PC-9 (cell line): ENCODE data around the gene RABGGTA. TPM values are rescaled to one million over a fixed set of nuclear protein-coding genes. Genes with fewer than 3 reads are reported as not detected.

ENCODE experiments used
- Bru-seq: library from RNA; stranded (reverse); fragments of 400-500 nt; gene quantifications from one replicate; lab custom pipeline; 2021; lab: Mats Ljungman, UMichigan
- BruChase-seq, 2 experiments: library from RNA; stranded (reverse); fragments of 400-500 nt; gene quantifications; one replicate each; lab custom pipeline; 2021; lab: Mats Ljungman, UMichigan
- BruUV-seq: library from RNA; stranded (reverse); fragments of 400-500 nt; replicated peaks from 2 replicates; lab custom pipeline; 2021; lab: Mats Ljungman, UMichigan
- CTCF ChIA-PET: fragments of 300-600 bp; sonication (Branson Sonifier 250); formaldehyde crosslinking; loops from one replicate; lab custom pipeline; 2022; ENCODE audit warnings: antibody characterized with exemption; lab: Charles Lee
- POLR2A ChIA-PET: fragments of 300-600 bp; sonication (Branson Sonifier 250); formaldehyde crosslinking; loops from one replicate; lab custom pipeline; 2022; ENCODE audit warnings: antibody characterized with exemption; ENCODE audit not compliant: unreplicated experiment; lab: Charles Lee
- DNase-seq, 2 experiments: peaks; one replicate each; pipeline versions ENCODE4 v3.0.0 to v3.0.0-alpha.2; 2015 to 2022; ENCODE audit warnings: mixed read lengths in 1 of 2
- H2AFZ ChIP-seq: fragments of 200-600 bp; sonication (generic); 2 replicates; pipeline ENCODE4 v1.8.1; 2017; ENCODE audit warnings: antibody characterized with exemption
- H3F3A ChIP-seq: fragments of 200-600 bp; sonication (generic); 2 replicates; pipeline ENCODE4 v1.8.1; 2017; ENCODE audit warnings: antibody characterized with exemption, mild to moderate bottlenecking, low read depth; ENCODE audit not compliant: insufficient read depth
- H3K27ac ChIP-seq: fragments of 200-600 bp; sonication (generic); 2 replicates; pipeline ENCODE4 v1.6.1; 2016; ENCODE audit warnings: mixed run types
- H3K27me3 ChIP-seq: fragments of 200-600 bp; sonication (generic); 2 replicates; pipeline ENCODE4 v1.6.1; 2016; ENCODE audit warnings: low read depth, mixed run types; ENCODE audit not compliant: insufficient read depth
- H3K36me3 ChIP-seq: fragments of 200-600 bp; sonication (generic); 2 replicates; pipeline ENCODE4 v1.6.1; 2016; ENCODE audit warnings: low read depth, mixed run types
- H3K4me1 ChIP-seq: fragments of 200-600 bp; sonication (generic); replicated peaks from 2 replicates; pipeline ENCODE4 v1.6.1; 2016; ENCODE audit warnings: mixed run types; ENCODE audit not compliant: insufficient read depth
- H3K4me2 ChIP-seq: fragments of 200-600 bp; sonication (generic); 2 replicates; pipeline ENCODE4 v1.6.1; 2017; ENCODE audit warnings: mixed run types
- H3K4me3 ChIP-seq: fragments of 200-600 bp; sonication (generic); 2 replicates; pipeline ENCODE4 v1.6.1; 2016; ENCODE audit warnings: mixed run types
- H3K79me2 ChIP-seq: fragments of 200-600 bp; sonication (generic); 2 replicates; pipeline ENCODE4 v1.6.1; 2017; ENCODE audit warnings: low read depth, mixed run types
- H3K9me2 ChIP-seq: fragments of 200-600 bp; sonication (generic); 2 replicates; pipeline ENCODE4 v1.8.1; 2017; ENCODE audit warnings: mild to moderate bottlenecking; ENCODE audit not compliant: insufficient read depth
- H3K9me3 ChIP-seq: fragments of 200-600 bp; sonication (generic); 2 replicates; pipeline ENCODE4 v1.8.1; 2016; ENCODE audit warnings: low read depth; ENCODE audit not compliant: insufficient read depth
- H4K20me1 ChIP-seq: fragments of 200-600 bp; sonication (generic); 2 replicates; pipeline ENCODE4 v1.8.1; 2017; ENCODE audit not compliant: insufficient read depth
- CTCF ChIP-seq: fragments of 200-600 bp; sonication (generic); conservative IDR thresholded peaks from 2 replicates; pipeline ENCODE4 v1.6.1; 2017; ENCODE audit warnings: mixed run types, antibody characterized with exemption, mild to moderate bottlenecking, moderate library complexity
- EZH2 ChIP-seq: fragments of 200-600 bp; sonication (generic); IDR thresholded peaks from 2 replicates; pipeline ENCODE4 v1.8.0; 2017; ENCODE audit warnings: antibody characterized with exemption, low read depth
- intact Hi-C: fragments of 100-400 bp; cut with micrococcal nuclease; formaldehyde crosslinking; loops from one replicate; pipeline ENCODE4 v1.10.0; 2022; ENCODE audit not compliant: unreplicated experiment
- long read RNA-seq: library from polyadenylated mRNA; stranded (forward); transcript quantifications from one replicate; pipeline ENCODE4 v2.0.0, GENCODE V29; 2022
- total RNA-seq: library from RNA; stranded (reverse); gene quantifications from 2 replicates; pipeline ENCODE4 v1.2.3, GENCODE V29; 2021

Gene RABGGTA
- 25.2 and 30.1 TPM in 2 replicates for total RNA-seq
- percentile 49 among the genes with signal in this experiment for Bru-seq, nascent RNA
- percentile 58 among the genes with signal in this experiment for BruChase-seq, experiment 1, labeled RNA remaining after a 2-hour chase
- BruChase-seq, experiment 2, labeled RNA remaining after a 6-hour chase: percentile 72 among the genes with signal in this experiment
- long read RNA-seq, transcript RABGGTA-202 (16 exons, 2,265 nt): minor isoform, 6 of 44 reads
- long read RNA-seq, transcript RABGGTA-201 (17 exons, 2,088 nt): major isoform, 26 of 44 reads
- long read RNA-seq, partial matches to known transcripts: 1 of 44 reads
- long read RNA-seq, other reads (novel, unspliced or antisense): 11 of 44 reads

GRCh38 chr14:24271134-24271833, at the start of gene RABGGTA:
TSS of gene RABGGTA (minus strand) at chr14:24271597. CDS start at chr14:24271115, 482 bp downstream.
- ChIA-PET CTCF (interaction anchor here (1.0 kb wide), 1 partner anchor 28 kb away, joined by 4 read pairs; no protein-coding TSS in a partner anchor), POLR2A (interaction anchor here (0.5 to 0.8 kb wide), 2 partner anchors 37 to 58 kb away, joined by 4 read pairs; partner anchors contain the start of gene CHMP4A)
- peak; percentile 64 to 82 for DNase-seq
- peak within 1 kb of the TSS; percentile 91 for H2AFZ ChIP-seq
- no peaks in the 10 kb centered on the region for H3K36me3 ChIP-seq
- peak within 1 kb of the TSS; percentile 78 for H3K27ac ChIP-seq
- H3K79me2 ChIP-seq: no peaks in the 10 kb centered on the region
- no peaks in the 10 kb centered on the region for H3K27me3 ChIP-seq
- H3F3A ChIP-seq: peaks cover 19% of the 10 kb centered on the region
- no TSS peak for BruUV-seq
- H3K4me2 ChIP-seq: peak within 1 kb of the TSS; percentile 84
- TF ChIP-seq CTCF (peak; percentile 64), EZH2 (no peak)
- no peaks in the 10 kb centered on the region for H3K9me3 ChIP-seq
- H3K9me2 ChIP-seq: no peaks in the 10 kb centered on the region
- H4K20me1 ChIP-seq: no peaks in the 10 kb centered on the region
- H3K4me1 ChIP-seq: peaks cover 20% of the 10 kb centered on the region
- H3K4me3 ChIP-seq: peak within 1 kb of the TSS; percentile 91
- intact Hi-C loops: no loop called here

- H3K36me3 ChIP-seq: no peaks in the 10 kb centered on the region
- no peaks in the 10 kb centered on the region for H3K4me1 ChIP-seq
- H3K27ac ChIP-seq: no peak overlapping the region
- intact Hi-C loops: no loop called here
- H3K9me3 ChIP-seq: no peaks in the 10 kb centered on the region
- no TSS peak for BruUV-seq
- no peaks in the 10 kb centered on the region for H3K27me3 ChIP-seq
- no peak overlapping the region for H3K4me2 ChIP-seq
- no peaks in the 10 kb centered on the region for H4K20me1 ChIP-seq
- no peaks in the 10 kb centered on the region for H3K9me2 ChIP-seq
- DNase-seq: no peak
- POLR2A ChIA-PET: no interaction called here
- no peak for TF ChIP-seq CTCF
- TF ChIP-seq EZH2: no peak
- H2AFZ ChIP-seq: no peak overlapping the region
- no peak overlapping the region for H3K4me3 ChIP-seq
- no peaks in the 10 kb centered on the region for H3K79me2 ChIP-seq
- H3F3A ChIP-seq: no peaks in the 10 kb centered on the region; the same call in 1 of the 2 replicates
- CTCF ChIA-PET: no interaction called here
Observed at GRCh38 chr14:24317141-24317928, 45.9 kb upstream of the RABGGTA start.

- Histone ChIP-seq H3K27me3 (no peaks in the 10 kb centered on the region), H3K4me3 (no peak overlapping the region), H3K9me3 (no peaks in the 10 kb centered on the region), H3K27ac (no peak overlapping the region), H3K36me3 (no peaks in the 10 kb centered on the region), H3K4me2 (no peak overlapping the region), H2AFZ (no peak overlapping the region), H3K79me2 (no peaks in the 10 kb centered on the region), H3K4me1 (no peaks in the 10 kb centered on the region), H4K20me1 (no peaks in the 10 kb centered on the region), H3F3A (no peaks in the 10 kb centered on the region; the same call in 1 of the 2 replicates), H3K9me2 (no peaks in the 10 kb centered on the region)
- ChIA-PET CTCF (no interaction called here), POLR2A (no interaction called here)
- TF ChIP-seq CTCF (no peak), EZH2 (no peak)
- intact Hi-C loops: no loop called here
- BruUV-seq: no TSS peak
- no peak for DNase-seq
Observed at GRCh38 chr14:24316597-24316950, 45.2 kb upstream of the RABGGTA start.
